Measurements from ENCODE around the gene FOXP2.
"Not testable (repeated sequence)": the region's sequence is repeated elsewhere in the genome, so short reads cannot be mapped to it uniquely, and the experiment has no call there.

The FOXP2 gene

GRCh38 chr7:114414156-114415063 lies at the start of gene FOXP2:
Gene FOXP2 (plus strand): TSS chr7:114414815. CDS start chr7:114426512, 11,697 bp downstream.
- no peak for DNase-seq (ENCODE audit: low read depth in 2 of 2)

GRCh38 chr7:114365791-114366190 lies 48.8 kb upstream of the FOXP2 start:
- no peak for DNase-seq (ENCODE audit: low read depth in 2 of 2)

- DNase-seq (ENCODE audit: low read depth in 2 of 2): no peak
Observed at GRCh38 chr7:114368492-114368891, 46.1 kb upstream of the FOXP2 start.

- DNase-seq (ENCODE audit: low read depth in 2 of 2): no peak
Observed at GRCh38 chr7:114369294-114369693, 45.3 kb upstream of the FOXP2 start.

GRCh38 chr7:114372619-114373018 lies 42.0 kb upstream of the FOXP2 start:
- no peak for DNase-seq (ENCODE audit: low read depth in 2 of 2)

- DNase-seq (ENCODE audit: low read depth in 2 of 2): no peak
Observed at GRCh38 chr7:114375907-114376306, 38.7 kb upstream of the FOXP2 start.

GRCh38 chr7:114383946-114384345 lies 30.7 kb upstream of the FOXP2 start:
- not testable (repeated sequence) for DNase-seq (ENCODE audit: low read depth in 2 of 2)

- not testable (repeated sequence) for DNase-seq (ENCODE audit: low read depth in 2 of 2)
Observed at GRCh38 chr7:114384346-114384745, 30.3 kb upstream of the FOXP2 start.

- DNase-seq (ENCODE audit: low read depth in 2 of 2): no peak
Observed at GRCh38 chr7:114388021-114388420, 26.6 kb upstream of the FOXP2 start.

GRCh38 chr7:114392686-114393085 lies 21.9 kb upstream of the FOXP2 start:
- DNase-seq (ENCODE audit: low read depth in 2 of 2): no peak

- DNase-seq (ENCODE audit: low read depth in 2 of 2): no peak
Observed at GRCh38 chr7:114402876-114403635, 11.6 kb upstream of the FOXP2 start.

GRCh38 chr7:114405427-114405826 lies 9.2 kb upstream of the FOXP2 start:
- DNase-seq (ENCODE audit: low read depth in 2 of 2): no peak

- DNase-seq (ENCODE audit: low read depth in 2 of 2): no peak
Observed at GRCh38 chr7:114409750-114410149, 4.9 kb upstream of the FOXP2 start.

- no peak for DNase-seq (ENCODE audit: low read depth in 2 of 2)
Observed at GRCh38 chr7:114412548-114412947, 2.1 kb upstream of the FOXP2 start.

- no peak for DNase-seq (ENCODE audit: low read depth in 2 of 2)
Observed at GRCh38 chr7:114413761-114414155, 857 bp upstream of the FOXP2 start.

- DNase-seq (ENCODE audit: low read depth in 2 of 2): no peak
Observed at GRCh38 chr7:114415064-114415989, 712 bp downstream of the FOXP2 start.

- no peak for DNase-seq (ENCODE audit: low read depth in 2 of 2)
Observed at GRCh38 chr7:114416129-114416990, 1.7 kb downstream of the FOXP2 start.

- DNase-seq (ENCODE audit: low read depth in 2 of 2): no peak
Observed at GRCh38 chr7:114417290-114417689, 2.7 kb downstream of the FOXP2 start.

GRCh38 chr7:114418117-114418516 lies 3.5 kb downstream of the FOXP2 start:
- no peak for DNase-seq (ENCODE audit: low read depth in 2 of 2)

GRCh38 chr7:114419441-114420272 lies 5.0 kb downstream of the FOXP2 start:
- no peak for DNase-seq (ENCODE audit: low read depth in 2 of 2)

Data from stimulated activated CD8-positive, alpha-beta memory T cell treated with anti-CD3 and anti-CD28 coated beads, Interleukin-15, amount 100 ng/mL, for 48 hours (primary cell).